Measurements from ENCODE around the gene KIF20A.

- TF ChIP-seq POLR2A (IDR thresholded peaks at IDR 0.05; ENCODE audit: low read depth, low read length) (no peak), POLR2AphosphoS5 (IDR thresholded peaks at IDR 0.05; ENCODE audit: low read depth, low read length) (no peak), POU2F2 (IDR thresholded peaks at IDR 0.05; ENCODE audit: low read depth, low read length) (no peak), TAF1 (IDR thresholded peaks at IDR 0.05; ENCODE audit: low read depth, low read length) (no peak), PAX5 (IDR thresholded peaks at IDR 0.05; ENCODE audit: insufficient read depth, low read length, severe bottlenecking) (no peak), SPI1 (IDR thresholded peaks at IDR 0.05; ENCODE audit: low read depth, low read length) (no peak)
These were observed 1.9 kb downstream of the KIF20A start for GRCh38 chr5:138180841-138181240.

Measured in GM12891 (cell line).